GM18951 (cell line): ENCODE measurements around the gene C22orf23.
"Not testable (repeated sequence)": the region's sequence is repeated elsewhere in the genome, so short reads cannot be mapped to it uniquely, and the experiment has no call there.

ENCODE experiments used
- POLR2A ChIP-seq: IDR thresholded peaks from 4 replicates; pipeline ENCODE4 v1.6.1; 2011; ENCODE audit warnings: mild to moderate bottlenecking; ENCODE audit not compliant: insufficient read length, insufficient read depth; ENCODE audit errors: extremely low read depth
- in situ Hi-C: fragments of 300-500 bp; cut with MboI; formaldehyde crosslinking; loops from one replicate; pipeline ENCODE4 v1.12.0; 2022; ENCODE audit warnings: low sequenced_read_pairs, mixed read lengths, inconsistent platforms; ENCODE audit not compliant: unreplicated experiment

C22orf23 gene

DNA sequence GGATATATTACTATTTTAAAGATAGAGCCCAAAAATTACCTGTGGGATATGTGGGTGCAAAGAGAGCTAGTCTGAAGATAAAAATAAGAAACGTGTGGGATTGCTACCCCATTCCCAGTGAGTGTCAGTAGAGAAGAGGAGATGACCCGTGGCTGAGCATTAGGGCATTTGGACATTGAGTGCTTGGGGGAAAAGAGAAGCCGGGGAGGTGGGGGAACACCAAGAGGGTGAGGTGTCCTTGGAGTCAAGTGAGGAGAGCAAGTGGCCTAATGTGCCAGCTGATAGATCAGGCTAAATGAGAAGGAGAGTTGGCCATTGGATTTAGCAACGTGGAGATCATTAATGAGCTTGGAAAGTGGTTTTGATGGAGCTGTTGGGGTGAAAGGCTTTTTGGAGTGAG is 1.3 kb upstream of the C22orf23 start:
- in situ Hi-C loops: no loop called here
- TF ChIP-seq POLR2A: no peak

DNA sequence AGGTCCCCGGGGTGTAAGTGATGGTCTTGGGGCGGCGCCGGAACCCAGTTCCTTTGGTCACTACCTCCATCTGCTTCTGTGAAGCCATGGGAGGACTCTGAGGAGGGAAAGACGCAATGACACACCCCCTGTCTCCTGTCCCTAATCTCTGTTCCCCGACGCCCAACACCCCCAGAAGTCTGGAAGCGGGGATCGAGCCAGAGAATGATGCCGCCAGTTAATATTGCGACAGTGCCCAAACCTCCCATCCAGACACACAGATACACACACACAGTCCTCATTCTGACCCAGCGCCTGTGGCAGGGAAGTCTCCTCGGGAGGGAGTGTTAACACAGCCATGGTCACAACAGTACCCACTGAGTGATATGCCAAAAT is 352 bp downstream of the C22orf23 start:
- in situ Hi-C loops: no loop called here
- no peak for TF ChIP-seq POLR2A

DNA sequence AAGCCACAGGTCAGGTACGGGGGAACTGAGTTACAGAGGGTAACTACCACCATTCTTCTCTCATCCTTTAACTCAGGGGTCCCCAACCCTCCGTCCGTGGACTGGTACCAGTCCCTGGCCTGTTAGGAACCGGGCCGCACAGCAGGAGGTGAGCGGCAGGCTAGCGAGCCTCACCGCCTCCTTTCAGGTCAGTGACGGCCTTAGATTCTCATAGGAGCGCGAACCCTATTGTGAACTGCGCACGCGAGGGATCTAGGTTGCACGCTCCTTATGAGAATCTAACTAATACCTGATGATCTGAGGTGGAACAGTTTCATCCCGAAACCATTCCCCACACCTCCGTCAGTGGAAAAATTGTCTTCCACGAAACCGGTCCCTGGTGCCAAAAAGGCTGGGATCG is 772 bp downstream of the C22orf23 start:
- in situ Hi-C loops: not testable (repeated sequence)

DNA sequence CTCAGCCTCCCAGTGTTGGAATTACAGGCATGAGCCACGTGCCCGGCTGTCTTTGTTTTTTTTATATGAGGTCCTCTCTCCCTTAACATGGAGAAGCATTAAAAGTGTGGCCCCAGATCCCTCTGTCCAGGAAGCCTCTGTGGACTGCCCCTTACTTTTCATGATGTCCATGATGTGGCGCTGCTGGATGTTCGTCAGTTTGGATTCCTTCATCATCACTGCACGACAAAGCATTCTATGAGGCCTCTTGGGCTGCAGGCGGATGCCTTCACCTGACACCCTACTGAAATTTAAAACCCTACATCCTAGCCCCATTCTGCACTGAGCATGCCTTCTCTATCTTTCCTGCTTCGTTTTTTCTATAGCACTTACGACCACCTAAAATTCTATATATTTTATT is 2.1 kb downstream of the C22orf23 start:
- no peak for TF ChIP-seq POLR2A
- in situ Hi-C loops: no loop called here

DNA sequence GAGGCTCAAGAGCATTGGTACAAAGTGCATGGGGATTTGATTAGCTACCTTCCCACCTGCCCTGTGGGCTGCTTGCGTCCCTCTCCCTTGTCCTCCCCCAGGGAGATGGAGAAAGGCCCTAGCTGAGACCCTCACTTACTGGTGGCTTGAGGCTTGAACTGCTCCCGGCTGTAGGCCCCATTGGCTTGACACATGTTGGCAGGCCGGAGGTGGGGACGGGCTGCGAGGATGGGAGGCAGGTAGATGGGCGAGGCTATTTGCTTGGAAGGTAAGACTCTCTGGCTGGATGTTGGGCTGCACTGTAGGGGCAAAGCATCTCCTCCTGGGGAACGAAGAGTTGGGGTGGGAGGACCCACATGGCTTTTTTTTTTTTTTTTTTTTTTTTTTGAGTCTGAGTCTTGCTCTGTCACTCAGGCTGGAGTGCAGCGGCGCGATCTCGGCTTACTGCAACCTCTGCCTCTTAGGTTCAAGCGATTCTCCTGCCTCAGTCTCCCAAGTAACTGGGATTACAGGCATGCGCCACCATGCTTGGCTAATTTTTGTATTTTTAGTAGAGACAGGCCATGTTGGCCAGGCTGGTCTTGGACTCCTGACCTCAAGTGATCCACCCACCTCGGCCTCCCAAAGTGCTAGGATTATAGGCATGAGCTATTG is 6.1 kb downstream of the C22orf23 start:
- in situ Hi-C loops: not testable (repeated sequence)

DNA sequence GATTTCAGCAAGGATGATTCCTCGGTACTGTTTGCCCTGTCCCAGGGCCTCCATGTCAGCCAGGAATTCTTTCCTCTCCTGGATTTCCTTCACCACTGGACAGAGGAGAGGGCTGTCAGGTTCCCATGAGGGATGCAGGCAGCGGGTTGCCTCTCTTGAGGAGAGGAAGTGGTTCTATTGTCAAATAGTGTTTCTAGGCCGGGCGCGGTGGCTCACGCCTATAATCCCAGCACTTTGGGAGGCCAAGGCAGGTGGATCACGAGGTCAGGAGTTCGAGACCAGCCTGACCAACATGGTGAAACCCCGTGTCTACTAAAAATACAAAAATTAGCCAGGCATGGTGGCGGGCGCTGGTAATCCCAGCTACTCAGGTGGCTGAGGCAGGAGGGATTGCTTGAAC is 9.0 kb downstream of the C22orf23 start:
- in situ Hi-C loops: not testable (repeated sequence)

DNA sequence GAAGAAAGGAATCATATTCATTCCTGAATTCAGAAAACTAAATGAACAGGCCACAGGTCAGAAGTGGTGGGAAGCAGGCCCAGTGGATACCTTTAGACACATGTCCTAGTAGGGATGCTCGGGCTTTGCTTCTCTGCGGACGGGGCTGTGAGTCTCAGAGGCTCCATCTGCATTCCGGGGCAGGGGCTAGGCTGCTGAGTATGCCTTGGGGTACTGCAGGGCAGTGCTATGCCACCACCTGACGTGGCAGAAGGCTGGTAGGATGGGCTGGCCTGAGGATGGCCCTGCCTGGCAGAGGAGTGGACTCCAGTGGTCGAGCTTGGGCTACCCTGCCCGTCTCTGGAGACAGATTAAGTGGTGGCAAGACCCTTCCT is 9.6 kb downstream of the C22orf23 start:
- no peak for TF ChIP-seq POLR2A
- in situ Hi-C loops: no loop called here

DNA sequence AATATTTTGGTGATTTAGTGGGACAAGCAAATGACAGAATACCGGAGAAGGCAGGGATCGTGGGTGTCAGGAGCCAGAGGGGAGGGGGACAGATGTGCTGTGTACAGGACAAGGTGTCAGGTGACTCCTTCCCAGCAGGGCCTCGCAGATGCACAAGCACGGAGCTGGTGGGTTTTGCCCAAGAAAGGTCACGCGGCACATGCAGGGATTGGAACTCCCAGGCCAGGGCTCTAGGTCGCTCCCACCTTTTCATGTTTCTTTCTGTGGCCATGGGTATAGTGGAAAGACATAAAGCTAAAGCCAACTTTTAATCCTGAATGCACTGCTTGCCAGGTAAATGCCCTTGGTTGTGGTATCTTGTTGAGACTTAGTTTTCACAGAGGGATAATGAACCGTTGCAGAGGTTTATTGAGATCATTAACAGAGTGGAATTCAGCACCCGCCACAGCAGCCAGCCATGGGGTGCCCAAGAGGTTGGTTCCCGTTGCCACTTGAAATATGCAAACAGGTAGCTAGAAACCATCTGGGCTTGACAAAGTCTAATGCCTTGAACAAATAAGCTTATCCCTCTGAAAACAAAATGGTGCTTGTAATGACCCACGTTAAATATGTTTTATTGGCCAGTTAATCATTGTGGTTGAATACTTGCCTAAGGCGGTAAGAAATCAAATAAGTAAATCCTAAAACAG is 10.1 kb downstream of the C22orf23 start:
- TF ChIP-seq POLR2A: no peak
- in situ Hi-C loops: no loop called here

DNA sequence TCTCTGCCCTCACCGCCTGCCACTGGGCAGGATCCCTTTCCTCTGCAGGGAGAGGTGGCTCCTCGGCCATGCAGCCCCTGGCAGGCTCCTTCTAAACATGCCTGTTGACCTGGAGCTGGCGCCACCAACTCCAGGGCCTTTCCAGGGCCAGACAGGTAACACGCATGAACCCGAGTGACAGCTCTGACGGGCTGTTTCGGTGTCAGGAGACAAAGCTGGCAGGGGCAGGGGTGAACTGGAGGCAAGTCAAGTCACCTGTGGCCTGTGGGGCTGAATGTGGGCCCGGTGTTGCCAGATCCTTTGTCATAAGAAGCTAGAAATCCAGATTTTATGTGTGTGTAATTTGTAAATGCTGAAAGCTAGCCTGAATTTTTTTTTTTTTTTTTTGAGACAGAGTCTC is 11.3 kb downstream of the C22orf23 start:
- TF ChIP-seq POLR2A: no peak
- in situ Hi-C loops: no loop called here

DNA sequence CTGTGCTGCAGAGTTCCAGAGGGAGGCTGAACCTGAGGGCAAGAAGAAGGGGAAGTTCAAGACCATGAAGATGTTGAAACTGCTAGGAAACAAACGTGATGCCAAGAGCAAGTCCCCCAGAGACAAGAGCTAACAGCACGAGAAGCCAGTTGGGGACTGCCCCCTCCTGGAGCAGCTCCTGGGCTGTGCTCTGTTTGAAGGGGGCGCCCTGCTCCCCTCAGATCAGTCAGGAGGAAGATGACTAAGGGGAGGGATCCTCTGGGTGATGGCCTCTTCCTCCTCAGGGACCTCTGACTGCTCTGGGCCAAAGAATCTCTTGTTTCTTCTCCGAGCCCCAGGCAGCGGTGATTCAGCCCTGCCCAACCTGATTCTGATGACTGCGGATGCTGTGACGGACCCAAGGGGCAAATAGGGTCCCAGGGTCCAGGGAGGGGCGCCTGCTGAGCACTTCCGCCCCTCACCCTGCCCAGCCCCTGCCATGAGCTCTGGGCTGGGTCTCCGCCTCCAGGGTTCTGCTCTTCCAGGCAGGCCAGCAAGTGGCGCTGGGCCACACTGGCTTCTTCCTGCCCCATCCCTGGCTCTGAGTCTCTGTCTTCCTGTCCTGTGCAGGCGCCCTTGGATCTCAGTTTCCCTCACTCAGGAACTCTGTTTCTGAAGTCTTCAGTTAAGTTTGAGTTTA is 12.6 kb downstream of the C22orf23 start:
- in situ Hi-C loops: no loop called here

DNA sequence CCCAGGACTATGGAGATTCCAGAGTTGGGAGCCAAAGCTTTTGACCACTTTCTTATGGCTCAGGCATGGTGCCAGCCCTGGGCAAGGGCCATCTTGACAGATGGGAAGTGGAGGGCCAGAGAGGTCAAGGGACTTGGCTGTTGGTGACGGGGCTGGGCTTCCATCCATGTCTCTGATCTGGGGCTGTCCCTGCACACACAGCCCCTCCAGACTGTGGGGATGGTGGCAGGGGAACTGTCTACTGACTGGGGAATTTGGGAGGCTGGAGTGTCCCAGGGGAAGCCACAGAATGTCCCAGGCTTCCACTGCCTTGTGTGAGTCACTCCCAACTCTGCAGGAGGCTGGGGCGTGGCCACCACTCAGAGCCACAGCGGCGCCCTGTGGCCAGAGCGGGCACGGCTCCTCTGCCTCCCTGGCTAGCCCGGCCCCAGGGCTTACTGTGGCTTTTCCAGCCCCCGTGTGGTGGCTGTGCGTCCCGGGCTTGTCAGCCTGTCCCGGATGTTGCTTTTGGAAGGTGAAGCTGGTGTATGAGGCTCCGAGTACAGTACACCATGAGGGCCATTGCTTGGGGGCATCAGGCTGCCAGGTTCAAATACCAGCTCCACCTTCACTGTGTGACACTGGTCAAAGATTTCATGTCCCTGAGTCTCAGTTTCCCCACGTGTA is 19.6 kb downstream of the C22orf23 start:
- TF ChIP-seq POLR2A: no peak
- in situ Hi-C loops: no loop called here

More for the DNA sequence above, 12.6 kb downstream of the C22orf23 start:
- no peak for TF ChIP-seq POLR2A

DNA sequence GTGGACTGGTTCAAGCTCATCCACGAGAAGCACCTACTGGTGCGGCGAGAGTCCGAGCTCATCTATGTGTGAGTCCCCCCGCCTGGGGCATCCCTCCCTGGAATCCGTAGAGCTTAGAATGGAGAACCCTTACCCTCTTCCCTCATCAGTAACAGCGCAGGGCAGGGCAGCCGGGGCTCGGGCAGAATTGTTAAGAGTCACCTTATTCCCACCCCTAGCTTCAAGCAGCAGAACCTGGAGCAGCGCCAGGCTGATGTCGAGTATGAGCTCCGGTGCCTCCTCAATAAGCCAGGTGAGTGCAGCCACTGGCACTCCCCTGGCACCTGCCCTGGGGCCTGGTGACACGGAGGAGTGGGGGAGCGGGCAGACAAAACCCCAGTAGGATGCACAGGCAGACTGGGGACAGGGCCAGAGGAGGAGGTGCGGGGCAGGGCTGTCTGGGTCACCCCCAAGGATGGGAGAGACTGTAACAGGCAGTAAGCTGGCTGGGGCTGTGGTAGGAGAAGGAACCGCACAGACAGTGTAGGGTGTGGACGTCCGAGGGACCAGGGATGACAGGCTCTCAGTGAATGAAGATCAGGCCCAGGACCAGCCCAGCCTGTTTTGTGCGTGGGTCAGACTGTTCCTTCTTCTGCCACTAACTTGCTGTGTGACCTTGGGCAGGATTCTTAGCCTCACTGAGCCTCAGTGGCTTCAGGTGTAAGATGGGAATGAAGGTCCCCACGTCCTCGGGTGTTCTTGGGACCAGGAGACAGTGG is 20.4 kb downstream of the C22orf23 start:
- no peak for TF ChIP-seq POLR2A
- in situ Hi-C loops: no loop called here

DNA sequence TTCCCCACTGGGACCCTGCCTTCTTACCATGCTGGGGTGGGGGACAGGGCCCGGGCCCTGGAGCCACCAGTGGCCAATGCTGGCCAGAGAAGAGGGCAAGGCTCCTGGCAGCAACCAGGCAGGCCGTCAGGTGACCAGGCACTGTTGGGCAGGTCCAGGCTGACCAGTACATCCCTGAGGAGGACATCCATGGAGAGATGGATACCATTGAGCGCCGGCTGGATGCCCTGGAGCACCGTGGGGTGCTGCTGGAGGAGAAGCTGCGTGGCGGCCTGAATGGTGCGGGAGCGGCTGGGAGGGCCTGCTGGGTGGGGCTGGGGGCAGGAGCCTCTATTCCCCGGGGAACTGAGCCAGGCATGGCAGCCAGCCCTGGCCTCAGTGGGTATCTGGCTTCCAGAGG is 21.0 kb downstream of the C22orf23 start:
- in situ Hi-C loops: no loop called here

More for the DNA sequence above, 21.0 kb downstream of the C22orf23 start:
- no peak for TF ChIP-seq POLR2A
